ENCODE measurements around the gene DHRS4.

- TF ChIP-seq USF1 (IDR thresholded peaks at IDR 0.05) (no peak), REST (IDR thresholded peaks at IDR 0.05; ENCODE audit: low read depth) (no peak), EP300 (IDR thresholded peaks at IDR 0.05; ENCODE audit: borderline replicate concordance) (no peak), TEAD4 (IDR thresholded peaks at IDR 0.05) (no peak), CEBPB (IDR thresholded peaks at IDR 0.05) (no peak), MAX (IDR thresholded peaks at IDR 0.05) (no peak), EGR1 (IDR thresholded peaks at IDR 0.05) (no peak), FOXM1 (IDR thresholded peaks at IDR 0.05; ENCODE audit: borderline replicate concordance, low read depth) (no peak), NFIC (IDR thresholded peaks at IDR 0.05) (no peak), YY1 (IDR thresholded peaks at IDR 0.05; ENCODE audit: low read depth) (no peak)
Observed at GRCh38 chr14:23939607-23940326, 13.8 kb upstream of the DHRS4 start.

All from Ishikawa (cell line).